Sigmoid colon (tissue), 4 donors: ENCODE data around the gene CCDC85C.

Experiments used
- CTCF ChIP-seq, 4 experiments: fragments of 450-650 bp in 3 of 4; fragments of 200-600 bp in 1 of 4; IDR thresholded peaks; one replicate each; pipeline ENCODE4 v1.5.1; 2016 to 2019; ENCODE audit warnings: antibody characterized with exemption in 4 of 4, mild to moderate bottlenecking in 3 of 4, moderate library complexity in 2 of 4
- POLR2A ChIP-seq, 2 donors: fragments of 450-650 bp; IDR thresholded peaks; one replicate each; pipeline ENCODE4 v1.6.1; 2016; ENCODE audit warnings: antibody characterized with exemption in 2 of 2, mild to moderate bottlenecking in 2 of 2, moderate library complexity in 2 of 2
- POLR2AphosphoS5 ChIP-seq, 4 donors: sonication (generic); formaldehyde crosslinking; IDR thresholded peaks; one replicate each; pipeline ENCODE4 v1.6.1; 2017; ENCODE audit warnings: antibody characterized with exemption in 4 of 4

DNA sequence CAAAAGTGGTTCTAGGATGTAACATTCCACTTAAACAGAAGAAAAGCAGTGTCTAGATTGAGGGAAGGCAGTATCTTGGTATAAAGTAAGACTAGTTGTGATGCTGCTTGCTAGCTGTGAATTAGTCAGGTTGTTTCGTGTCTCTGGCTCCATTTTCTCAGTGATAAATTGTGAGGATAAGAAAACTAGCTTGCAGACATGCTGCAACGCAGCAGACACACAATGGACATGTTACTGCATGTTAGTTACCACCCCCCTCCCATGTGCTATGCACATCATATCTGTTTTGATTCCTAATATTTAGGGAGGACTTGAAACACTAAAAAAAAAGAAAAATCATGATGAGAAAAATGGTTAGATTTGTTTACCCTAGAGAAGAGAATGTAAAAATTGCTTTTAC, 119.9 kb downstream of the CCDC85C start:
- TF ChIP-seq POLR2A (IDR thresholded peaks at IDR 0.05), result no peak
- no peak for TF ChIP-seq CTCF (IDR thresholded peaks at IDR 0.05)
- TF ChIP-seq POLR2AphosphoS5 (IDR thresholded peaks at IDR 0.05), result no peak
